DND-41 (cell line): ENCODE measurements around the gene STKLD1.

Source experiments
- ATAC-seq: fragments of 200-7000 bp; cut with Tn5 transposase; 3 replicates; pipeline ENCODE4 v1.9.1; 2021; ENCODE audit warnings: low read depth; ENCODE audit not compliant: insufficient read depth
- DNase-seq: peaks from one replicate; pipeline ENCODE4 v3.0.0-alpha.2; 2020
- H2AFZ ChIP-seq: 2 replicates; pipeline ENCODE4 v1.6.0; 2012; ENCODE audit warnings: low read depth, low read length
- H3K27ac ChIP-seq: 2 replicates; pipeline ENCODE4 v1.5.1; 2012; ENCODE audit warnings: low read length, inconsistent platforms
- H3K27me3 ChIP-seq: fragments of 200-600 bp; sonication (generic); 2 replicates; pipeline ENCODE4 v1.6.0; 2012; ENCODE audit warnings: low read length, mild to moderate bottlenecking, inconsistent platforms; ENCODE audit not compliant: insufficient read depth, poor library complexity
- H3K36me3 ChIP-seq: 2 replicates; pipeline ENCODE4 v1.5.1; 2012; ENCODE audit warnings: low read length, inconsistent platforms; ENCODE audit not compliant: insufficient read depth
- H3K4me1 ChIP-seq: 2 replicates; pipeline ENCODE4 v1.5.1; 2012; ENCODE audit warnings: mild to moderate bottlenecking, low read length; ENCODE audit not compliant: insufficient read depth
- H3K4me2 ChIP-seq: 2 replicates; pipeline ENCODE4 v1.6.0; 2012; ENCODE audit warnings: mild to moderate bottlenecking, moderate library complexity, low read length, inconsistent platforms; ENCODE audit not compliant: insufficient read depth
- H3K4me3 ChIP-seq, 2 experiments: fragments of 200-600 bp in 1 of 2; shearing (Covaris generic) in 1 of 2; 2 replicates each; pipeline ENCODE4 v1.5.1; 2012 to 2016; ENCODE audit warnings: inconsistent platforms in 2 of 2, low read length in 2 of 2, mild to moderate bottlenecking in 2 of 2, low read depth in 1 of 2, moderate library complexity in 1 of 2
- H3K79me2 ChIP-seq: 2 replicates; pipeline ENCODE4 v1.6.0; 2012; ENCODE audit warnings: low read length, inconsistent platforms; ENCODE audit not compliant: insufficient read depth
- H3K9ac ChIP-seq: 2 replicates; pipeline ENCODE4 v1.6.0; 2012; ENCODE audit warnings: low read depth, mild to moderate bottlenecking, inconsistent platforms, low read length, moderate library complexity
- H3K9me3 ChIP-seq: 2 replicates; pipeline ENCODE4 v1.5.1; 2012; ENCODE audit warnings: low read length, moderate library complexity, mild to moderate bottlenecking, inconsistent platforms; ENCODE audit not compliant: insufficient read depth, severe bottlenecking
- H4K20me1 ChIP-seq: 2 replicates; pipeline ENCODE4 v1.6.0; 2012; ENCODE audit warnings: low read length; ENCODE audit not compliant: insufficient read depth
- CTCF ChIP-seq: IDR thresholded peaks from 2 replicates; pipeline ENCODE4 v1.5.1; 2012; ENCODE audit warnings: borderline replicate concordance, low read length, moderate library complexity, mild to moderate bottlenecking; ENCODE audit not compliant: poor library complexity, severe bottlenecking; ENCODE audit errors: extremely low read depth
- EZH2 ChIP-seq: IDR thresholded peaks from 3 replicates; pipeline ENCODE4 v1.6.1; 2012; ENCODE audit warnings: borderline replicate concordance, low read depth, mild to moderate bottlenecking, moderate library complexity, low read length, inconsistent platforms; ENCODE audit not compliant: severe bottlenecking

STKLD1 gene

GRCh38 chr9:133368249-133368881, 7.8 kb upstream of the STKLD1 start:
- H3K4me1 ChIP-seq, result peaks cover 14% of the 10 kb centered on the region
- DNase-seq (no peak), ATAC-seq (no peak)
- H3K27me3 ChIP-seq, result no peaks in the 10 kb centered on the region
- no peak overlapping the region for H3K9ac ChIP-seq
- no peak overlapping the region for H2AFZ ChIP-seq
- H3K9me3 ChIP-seq, result no peaks in the 10 kb centered on the region
- peaks cover 88% of the 10 kb centered on the region for H3K36me3 ChIP-seq
- peaks cover 80% of the 10 kb centered on the region for H3K79me2 ChIP-seq
- H3K4me3 ChIP-seq, result no peak overlapping the region
- H3K4me2 ChIP-seq, result no peak overlapping the region
- peaks cover 80% of the 10 kb centered on the region for H4K20me1 ChIP-seq
- TF ChIP-seq EZH2, result no peak
- no peak for TF ChIP-seq CTCF
- no peak overlapping the region for H3K27ac ChIP-seq

GRCh38 chr9:133369422-133369821, 6.7 kb upstream of the STKLD1 start:
- Histone ChIP-seq H2AFZ (no peak overlapping the region), H3K4me3 (no peak overlapping the region), H4K20me1 (peaks cover 80% of the 10 kb centered on the region), H3K4me1 (peaks cover 21% of the 10 kb centered on the region), H3K27me3 (no peaks in the 10 kb centered on the region), H3K36me3 (peaks cover 81% of the 10 kb centered on the region), H3K4me2 (no peak overlapping the region), H3K9me3 (no peaks in the 10 kb centered on the region), H3K27ac (no peak overlapping the region), H3K79me2 (peaks cover 89% of the 10 kb centered on the region), H3K9ac (no peak overlapping the region)
- DNase-seq (no peak), ATAC-seq (no peak)
- TF ChIP-seq CTCF (no peak), EZH2 (no peak)

GRCh38 chr9:133369933-133370332, 6.2 kb upstream of the STKLD1 start:
- H3K27me3 ChIP-seq, result no peaks in the 10 kb centered on the region
- H3K36me3 ChIP-seq, result peaks cover 78% of the 10 kb centered on the region

More at GRCh38 chr9:133369933-133370332, 6.2 kb upstream of the STKLD1 start:
- Histone ChIP-seq H4K20me1 (peaks cover 83% of the 10 kb centered on the region), H3K27ac (no peak overlapping the region), H3K4me2 (no peak overlapping the region), H3K4me1 (peaks cover 26% of the 10 kb centered on the region), H3K9ac (no peak overlapping the region), H3K9me3 (no peaks in the 10 kb centered on the region), H3K79me2 (peaks cover 94% of the 10 kb centered on the region), H3K4me3 (no peak overlapping the region), H2AFZ (no peak overlapping the region)
- ATAC-seq, result no peak
- no peak for DNase-seq
- TF ChIP-seq CTCF, result no peak
- TF ChIP-seq EZH2, result no peak
